Stomach (tissue), 9 donors: ENCODE measurements around the gene TTLL8. TPM values are rescaled to one million over a fixed set of nuclear protein-coding genes. Genes with fewer than 3 reads are reported as not detected.

Source experiments
- DNase-seq, 2 donors: peaks; one replicate each; pipeline versions ENCODE4 v3.0.0 to v3.0.0-alpha.2; 2013 to 2019
- H3K27ac ChIP-seq, 5 donors: fragments of 200-600 bp in 4 of 5; sonication (generic) in 4 of 5; one replicate each; pipeline ENCODE4 v1.5.1; 2013 to 2019; ENCODE audit warnings: mild to moderate bottlenecking in 1 of 5, moderate library complexity in 1 of 5
- H3K27me3 ChIP-seq, 3 donors: fragments of 200-600 bp; sonication (generic); one replicate each; pipeline ENCODE4 v1.5.1; 2017 to 2019; ENCODE audit warnings: mixed run types in 1 of 3
- H3K36me3 ChIP-seq, 4 donors: fragments of 200-600 bp; sonication (generic); 1 replicate in 3 of 4; 2 replicates in 1 of 4; pipeline ENCODE4 v1.5.1; 2016 to 2019
- H3K4me1 ChIP-seq, 4 donors: fragments of 200-600 bp; sonication (generic); one replicate each; pipeline ENCODE4 v1.5.1; 2016 to 2019
- H3K4me3 ChIP-seq, 4 donors: fragments of 200-600 bp; sonication (generic) in 3 of 4; one replicate each; pipeline ENCODE4 v1.5.1; 2016 to 2019; ENCODE audit warnings: mild to moderate bottlenecking in 1 of 4
- H3K9me3 ChIP-seq, 4 donors: fragments of 200-600 bp; sonication (generic); one replicate each; pipeline ENCODE4 v1.5.1; 2016 to 2019
- CTCF ChIP-seq, 7 experiments: fragments of 450-650 bp in 4 of 7; fragments of 200-600 bp in 3 of 7; sonication (generic) in 3 of 7; IDR thresholded peaks; one replicate each; pipeline ENCODE4 v1.5.1; 2016 to 2019; ENCODE audit warnings: antibody characterized with exemption in 7 of 7, control low read depth in 2 of 7, mild to moderate bottlenecking in 1 of 7
- EP300 ChIP-seq: sonication (generic); formaldehyde crosslinking; IDR thresholded peaks from one replicate; pipeline ENCODE4 v1.6.1; 2017; ENCODE audit warnings: antibody characterized with exemption
- POLR2A ChIP-seq, 4 donors: fragments of 450-650 bp; IDR thresholded peaks; one replicate each; pipeline ENCODE4 v1.6.1; 2016; ENCODE audit warnings: antibody characterized with exemption in 4 of 4, control low read depth in 2 of 4, mild to moderate bottlenecking in 1 of 4, moderate library complexity in 1 of 4
- POLR2AphosphoS5 ChIP-seq, 3 donors: sonication (generic); formaldehyde crosslinking; IDR thresholded peaks; one replicate each; pipeline ENCODE4 v1.6.1; 2016; ENCODE audit warnings: antibody characterized with exemption in 3 of 3
- WGBS, 5 donors: extraction: QIAGEN DNeasy Blood & Tissue Kit in 3 of 5; methylation state at CpG; one replicate each; pipeline versions ENCODE4 v1.1.5 to v1.1.7; 2013 to 2018; 5-methylcytosine and 5-hydroxymethylcytosine counted together
- intact Hi-C: fragments of 100-400 bp; cut with DNase I; formaldehyde crosslinking; loops from one replicate; pipeline ENCODE4 v1.15.1; 2023; ENCODE audit warnings: low total_unique reads
- polyA plus RNA-seq, 3 donors: library from polyadenylated mRNA; stranded (reverse); fragments of 200-250 nt; gene quantifications; one replicate each; pipeline ENCODE4 v1.2.3, GENCODE V29; 2013
- total RNA-seq, 5 donors: library from RNA; depleted of rRNA; stranded (reverse); fragments of >200 nt; gene quantifications; one replicate each; pipeline versions ENCODE4 v1.1.0 to v1.2.3, GENCODE V29; 2014 to 2016
- donor health status: healthy with polysubstance abuse.
- donor health status: Bipolar disorder and iron deficiency.
- donor health status: healthy.

Gene TTLL8
- total and polyA plus RNA-seq, 8 donors = not detected

- intact Hi-C loops = no loop called here
- Histone ChIP-seq H3K27ac (no peak overlapping the region), H3K27me3 (peaks cover 0 to 39% (median 14%) of the 10 kb centered on the region in 3 donors), H3K36me3 (no peaks in the 10 kb centered on the region), H3K4me1 (no peaks in the 10 kb centered on the region), H3K4me3 (no peak overlapping the region), H3K9me3 (peaks cover 0 to 14% (median 8%) of the 10 kb centered on the region in 4 donors)
- WGBS, 5 donors = 82 to 87% (median 85%) methylated on average over 4 to 7 of the region's 7 CpGs
- TF ChIP-seq POLR2AphosphoS5 (IDR thresholded peaks at IDR 0.05) (no peak), EP300 (no peak), CTCF (IDR thresholded peaks at IDR 0.05) (no peak), POLR2A (IDR thresholded peaks at IDR 0.05) (no peak)
- no peak for DNase-seq
These were observed 17.4 kb downstream of the TTLL8 start for GRCh38 chr22:50040717-50041116.

- intact Hi-C loops = no loop called here
- Histone ChIP-seq H3K27ac (no peak overlapping the region), H3K9me3 (peaks cover 0 to 14% (median 8%) of the 10 kb centered on the region in 4 donors), H3K4me1 (no peaks in the 10 kb centered on the region), H3K27me3 (peaks cover 0 to 39% (median 7%) of the 10 kb centered on the region in 3 donors), H3K36me3 (no peaks in the 10 kb centered on the region), H3K4me3 (no peak overlapping the region)
- TF ChIP-seq POLR2A (IDR thresholded peaks at IDR 0.05) (no peak), EP300 (no peak), CTCF (IDR thresholded peaks at IDR 0.05) (no peak), POLR2AphosphoS5 (IDR thresholded peaks at IDR 0.05) (no peak)
- no peak for DNase-seq
- WGBS, 5 donors = 83 to 94% (median 90%) methylated on average over 22 to 29 of the region's 29 CpGs
These were observed 18.2 kb downstream of the TTLL8 start for GRCh38 chr22:50039669-50040443.

- Histone ChIP-seq H3K27ac (no peak overlapping the region), H3K27me3 (peaks cover 0 to 54% (median 2%) of the 10 kb centered on the region in 3 donors), H3K4me1 (no peaks in the 10 kb centered on the region), H3K4me3 (no peak overlapping the region), H3K9me3 (peaks cover 0 to 14% (median 8%) of the 10 kb centered on the region in 4 donors), H3K36me3 (no peaks in the 10 kb centered on the region)
- 77 to 84% (median 84%) methylated on average over 13 to 23 of the region's 23 CpGs for WGBS, 5 donors
- DNase-seq = no peak
- TF ChIP-seq POLR2AphosphoS5 (IDR thresholded peaks at IDR 0.05) (no peak), CTCF (IDR thresholded peaks at IDR 0.05) (no peak), POLR2A (IDR thresholded peaks at IDR 0.05) (no peak), EP300 (no peak)
- intact Hi-C loops = no loop called here
These were observed 21.9 kb downstream of the TTLL8 start for GRCh38 chr22:50035976-50036724.

GRCh38 chr22:50035131-50035881, 22.8 kb downstream of the TTLL8 start:
- no peak for DNase-seq
- 59 to 76% (median 71%) methylated on average over 15 to 24 of the region's 24 CpGs for WGBS, 5 donors
- Histone ChIP-seq H3K36me3 (no peaks in the 10 kb centered on the region), H3K27ac (no peak overlapping the region), H3K27me3 (peaks cover 0 to 57% (median 9%) of the 10 kb centered on the region in 3 donors), H3K4me1 (peaks cover 0 to 6% (median 3%) of the 10 kb centered on the region in 4 donors), H3K4me3 (no peak overlapping the region), H3K9me3 (peaks cover 0 to 14% (median 8%) of the 10 kb centered on the region in 4 donors)
- TF ChIP-seq CTCF (IDR thresholded peaks at IDR 0.05) (no peak), POLR2A (IDR thresholded peaks at IDR 0.05) (no peak), POLR2AphosphoS5 (IDR thresholded peaks at IDR 0.05) (no peak), EP300 (no peak)
- intact Hi-C loops = no loop called here
